Panc1 (cell line): ENCODE data around the gene THRB. TPM values are rescaled to one million over a fixed set of nuclear protein-coding genes. Genes with fewer than 3 reads are reported as not detected.

ENCODE experiments used
- ATAC-seq: fragments of 200-7000 bp; cut with Tn5 transposase; 2 replicates; pipeline ENCODE4 v1.9.1; 2020; ENCODE audit warnings: mild to moderate bottlenecking, moderate library complexity
- BruUV-seq: library from RNA; stranded (reverse); fragments of 400-500 nt; replicated peaks from 2 replicates; lab custom pipeline; 2021; lab: Mats Ljungman, UMichigan
- CTCF ChIA-PET: fragments of 300-600 bp; sonication (Branson Sonifier 250); formaldehyde crosslinking; loops from one replicate; lab custom pipeline; 2022; ENCODE audit warnings: antibody characterized with exemption; lab: Charles Lee
- POLR2A ChIA-PET: fragments of 300-600 bp; sonication (Branson Sonifier 250); formaldehyde crosslinking; loops from one replicate; lab custom pipeline; 2022; ENCODE audit warnings: antibody characterized with exemption; lab: Charles Lee
- DNase-seq: peaks from one replicate; pipeline ENCODE4 v3.0.0-alpha.2; 2010; ENCODE audit warnings: low read depth, low spot score
- H3K27ac ChIP-seq: 2 replicates; pipeline ENCODE4 v1.5.1; 2011; ENCODE audit warnings: mild to moderate bottlenecking, low read length, inconsistent platforms
- H3K27me3 ChIP-seq: fragments of 200-500 bp; sonication (Bioruptor generic); 2 replicates; pipeline ENCODE4 v1.6.0; 2014; ENCODE audit warnings: low read length, inconsistent platforms; ENCODE audit not compliant: control insufficient read depth, insufficient read depth
- H3K36me3 ChIP-seq: fragments of 200-500 bp; sonication (Bioruptor generic); 2 replicates; pipeline ENCODE4 v1.5.1; 2014; ENCODE audit warnings: inconsistent platforms, mild to moderate bottlenecking, low read length, moderate library complexity; ENCODE audit not compliant: control insufficient read depth, insufficient read depth
- H3K4me1 ChIP-seq: 2 replicates; pipeline ENCODE4 v1.5.1; 2011; ENCODE audit warnings: inconsistent platforms, mild to moderate bottlenecking, low read length, moderate library complexity; ENCODE audit not compliant: control insufficient read depth, insufficient read depth
- H3K4me3 ChIP-seq, 2 experiments: 2 replicates each; pipeline ENCODE4 v1.5.1; 2011 to 2012; ENCODE audit warnings: low read depth in 2 of 2, low read length in 2 of 2, mild to moderate bottlenecking in 2 of 2, inconsistent platforms in 1 of 2, moderate library complexity in 1 of 2
- H3K9me3 ChIP-seq: fragments of 200-500 bp; sonication (Bioruptor generic); 2 replicates; pipeline ENCODE4 v1.5.1; 2014; ENCODE audit warnings: low read depth, mild to moderate bottlenecking, inconsistent platforms, low read length, moderate library complexity; ENCODE audit not compliant: control insufficient read depth, insufficient read depth
- CTCF ChIP-seq: fragments of 450-650 bp; IDR thresholded peaks from 2 replicates; pipeline ENCODE4 v1.5.1; 2017; ENCODE audit warnings: mild to moderate bottlenecking
- POLR2AphosphoS5 ChIP-seq: IDR thresholded peaks from 2 replicates; pipeline ENCODE4 v1.6.1; 2012; ENCODE audit warnings: mild to moderate bottlenecking, low read depth, low read length, moderate library complexity
- REST ChIP-seq, 2 experiments: IDR thresholded peaks; 2 replicates each; pipeline ENCODE4 v1.6.1; 2011 to 2012; ENCODE audit warnings: low read depth in 2 of 2, control low read depth in 1 of 2, low read length in 1 of 2, mild to moderate bottlenecking in 1 of 2, moderate library complexity in 1 of 2; ENCODE audit not compliant: insufficient read depth in 1 of 2
- SIN3A ChIP-seq: IDR thresholded peaks from 2 replicates; pipeline ENCODE4 v1.6.1; 2012; ENCODE audit warnings: low read depth, mild to moderate bottlenecking, low read length, moderate library complexity, borderline replicate concordance; ENCODE audit not compliant: insufficient read depth
- TCF7L2 ChIP-seq: IDR thresholded peaks from 2 replicates; pipeline ENCODE4 v1.6.1; 2011; ENCODE audit warnings: mild to moderate bottlenecking, low read depth, low read length, inconsistent platforms
- in situ Hi-C: cut with HindIII; loops from 2 replicates; pipeline ENCODE4 v1.10.0; 2016; ENCODE audit warnings: low sequenced_read_pairs, low pct_unique_long_range_greater_than_20kb
- intact Hi-C: fragments of 100-400 bp; cut with micrococcal nuclease; formaldehyde crosslinking; loops from one replicate; pipeline ENCODE4 v1.10.0; 2022; ENCODE audit not compliant: unreplicated experiment
- total RNA-seq: library from RNA; stranded (reverse); gene quantifications from one replicate; pipeline ENCODE4 v1.2.1, GENCODE V29; 2021; ENCODE audit not compliant: unreplicated experiment

The THRB gene
- total RNA-seq, 1 experiment from 2014 or later, result 3.9 TPM

- no peaks in the 10 kb centered on the region for H3K4me1 ChIP-seq
- H3K9me3 ChIP-seq, result no peaks in the 10 kb centered on the region
- H3K27me3 ChIP-seq, result no peaks in the 10 kb centered on the region
- intact Hi-C loops (no loop called here), in situ Hi-C loops (no loop called here)
- POLR2A ChIA-PET, result no interaction called here
- BruUV-seq, result no TSS peak
- no peak overlapping the region for H3K4me3 ChIP-seq
- no peak overlapping the region for H3K27ac ChIP-seq
- DNase-seq, result no peak
- CTCF ChIA-PET, result no interaction called here
- TF ChIP-seq CTCF (no peak), TCF7L2 (no peak), POLR2AphosphoS5 (no peak), REST (IDR thresholded peaks at IDR 0.05; ENCODE audit: insufficient read depth in 1 of 2, low read depth in 2 of 2, low read length in 1 of 2) (no peak), SIN3A (no peak)
- ATAC-seq, result no peak
- no peaks in the 10 kb centered on the region for H3K36me3 ChIP-seq
These were observed 265.0 kb downstream of the THRB start for GRCh38 chr3:24229468-24230221.

- intact Hi-C loops (no loop called here), in situ Hi-C loops (no loop called here)
- H3K9me3 ChIP-seq, result no peaks in the 10 kb centered on the region
- no TSS peak for BruUV-seq
- H3K4me1 ChIP-seq, result no peaks in the 10 kb centered on the region
- POLR2A ChIA-PET, result no interaction called here
- ATAC-seq (no peak), DNase-seq (no peak)
- no peak overlapping the region for H3K27ac ChIP-seq
- no peaks in the 10 kb centered on the region for H3K36me3 ChIP-seq
- CTCF ChIA-PET, result no interaction called here
- H3K27me3 ChIP-seq, result no peaks in the 10 kb centered on the region
- H3K4me3 ChIP-seq, result no peak overlapping the region
- no peak for TF ChIP-seq CTCF
- no peak for TF ChIP-seq REST (IDR thresholded peaks at IDR 0.05; ENCODE audit: insufficient read depth in 1 of 2, low read depth in 2 of 2, low read length in 1 of 2)
- TF ChIP-seq POLR2AphosphoS5, result no peak
- TF ChIP-seq TCF7L2, result no peak
- TF ChIP-seq SIN3A, result no peak
These were observed 267.0 kb downstream of the THRB start for GRCh38 chr3:24227635-24228034.
